HG03060 (cell line): ENCODE results near the gene CEP350.
"Not testable (repeated sequence)": the region's sequence is repeated elsewhere in the genome, so short reads cannot be mapped to it uniquely, and the experiment has no call there.

ENCODE experiments used
- ATAC-seq: cut with Tn5 transposase; IDR thresholded peaks from one replicate; pipeline ENCODE4 v1.9.1; 2021; ENCODE audit warnings: low read depth, moderate number of reproducible peaks; ENCODE audit not compliant: unreplicated experiment

CEP350 gene

GRCh38 chr1:179984101-179984500, 29.5 kb downstream of the CEP350 start:
- no peak for ATAC-seq

- no peak for ATAC-seq
These were observed 30.3 kb downstream of the CEP350 start for GRCh38 chr1:179984942-179985341.

- no peak for ATAC-seq
These were observed 36.2 kb downstream of the CEP350 start for GRCh38 chr1:179990847-179991246.

- ATAC-seq, result no peak
These were observed 41.0 kb downstream of the CEP350 start for GRCh38 chr1:179995576-179995975.

- ATAC-seq, result no peak
These were observed 41.5 kb downstream of the CEP350 start for GRCh38 chr1:179996099-179996498.

- no peak for ATAC-seq
These were observed 46.0 kb downstream of the CEP350 start for GRCh38 chr1:180000575-180000974.

GRCh38 chr1:180002437-180002836, 47.8 kb downstream of the CEP350 start:
- no peak for ATAC-seq

GRCh38 chr1:180003026-180003695, 48.6 kb downstream of the CEP350 start:
- peak; percentile 83 for ATAC-seq

- ATAC-seq, result not testable (repeated sequence)
These were observed 52.2 kb downstream of the CEP350 start for GRCh38 chr1:180006762-180007161.

- ATAC-seq, result no peak
These were observed 65.4 kb downstream of the CEP350 start for GRCh38 chr1:180020017-180020416.

- ATAC-seq, result no peak
These were observed 71.9 kb downstream of the CEP350 start for GRCh38 chr1:180026556-180026955.

GRCh38 chr1:180027949-180028445, 73.4 kb downstream of the CEP350 start:
- no peak for ATAC-seq

GRCh38 chr1:180028864-180029263, 74.3 kb downstream of the CEP350 start:
- no peak for ATAC-seq

GRCh38 chr1:180029524-180030135, 75.0 kb downstream of the CEP350 start:
- no peak for ATAC-seq

- ATAC-seq, result no peak
These were observed 77.1 kb downstream of the CEP350 start for GRCh38 chr1:180031664-180032063.

- no peak for ATAC-seq
These were observed 78.8 kb downstream of the CEP350 start for GRCh38 chr1:180033390-180033789.

- ATAC-seq, result no peak
These were observed 85.4 kb downstream of the CEP350 start for GRCh38 chr1:180040034-180040433.

GRCh38 chr1:180041582-180041981, 87.0 kb downstream of the CEP350 start:
- ATAC-seq, result no peak

- ATAC-seq, result no peak
These were observed 88.5 kb downstream of the CEP350 start for GRCh38 chr1:180042988-180043622.

GRCh38 chr1:180043785-180044184, 89.2 kb downstream of the CEP350 start:
- no peak for ATAC-seq

GRCh38 chr1:180046674-180047073, 92.1 kb downstream of the CEP350 start:
- ATAC-seq, result no peak
